Measurements from ENCODE around the gene SPATA16. TPM values are rescaled to one million over a fixed set of nuclear protein-coding genes. Genes with fewer than 3 reads are reported as not detected.

SPATA16 gene
- total RNA-seq, 2 donors from 2014 or later, result not detected

GRCh38 chr3:172853921-172854666 lies 286.9 kb downstream of the SPATA16 start:
- TF ChIP-seq CTCF (IDR thresholded peaks at IDR 0.05), result no peak
- no peak overlapping the region for H3K4me3 ChIP-seq
- no peak for DNase-seq (ENCODE audit: low spot score)

GRCh38 chr3:172853005-172853404 lies 288.0 kb downstream of the SPATA16 start:
- no peak for TF ChIP-seq CTCF (IDR thresholded peaks at IDR 0.05)
- no peak overlapping the region for H3K27ac ChIP-seq
- H3K4me1 ChIP-seq (ENCODE audit: control insufficient read depth in 1 of 2, low read depth in 2 of 2), result peaks cover 6 to 8% of the 10 kb centered on the region in 2 donors
- no peaks in the 10 kb centered on the region for H3K27me3 ChIP-seq (replicated peaks; ENCODE audit: insufficient read depth)
- no peaks in the 10 kb centered on the region for H3K36me3 ChIP-seq
- ATAC-seq (ENCODE audit: insufficient number of reproducible peaks, low FRiP score, low read depth), result no peak
- no peak for DNase-seq (ENCODE audit: low spot score)
- H3K9me3 ChIP-seq, result no peaks in the 10 kb centered on the region
- H3K4me3 ChIP-seq, result no peak overlapping the region

More at GRCh38 chr3:172853921-172854666, 286.9 kb downstream of the SPATA16 start:
- no peak for ATAC-seq (ENCODE audit: insufficient number of reproducible peaks, low FRiP score, low read depth)
- no peaks in the 10 kb centered on the region for H3K36me3 ChIP-seq
- H3K27ac ChIP-seq, result no peak overlapping the region
- H3K4me1 ChIP-seq (ENCODE audit: control insufficient read depth in 1 of 2, low read depth in 2 of 2), result peaks cover 7 to 9% of the 10 kb centered on the region in 2 donors
- H3K27me3 ChIP-seq (replicated peaks; ENCODE audit: insufficient read depth), result no peaks in the 10 kb centered on the region
- H3K9me3 ChIP-seq, result no peaks in the 10 kb centered on the region

- TF ChIP-seq CTCF (IDR thresholded peaks at IDR 0.05), result no peak
- Histone ChIP-seq H3K27me3 (replicated peaks; ENCODE audit: insufficient read depth) (no peaks in the 10 kb centered on the region), H3K4me3 (no peak overlapping the region), H3K4me1 (ENCODE audit: control insufficient read depth in 1 of 2, low read depth in 2 of 2) (no peaks in the 10 kb centered on the region), H3K27ac (no peak overlapping the region), H3K9me3 (no peaks in the 10 kb centered on the region), H3K36me3 (no peaks in the 10 kb centered on the region)
- ATAC-seq (ENCODE audit: insufficient number of reproducible peaks, low FRiP score, low read depth) (no peak), DNase-seq (ENCODE audit: low spot score) (no peak)
Measured at GRCh38 chr3:172848910-172849309, 292.1 kb downstream of the SPATA16 start.

- ATAC-seq (ENCODE audit: insufficient number of reproducible peaks, low FRiP score, low read depth) (no peak), DNase-seq (ENCODE audit: low spot score) (no peak)
- H3K27me3 ChIP-seq (replicated peaks; ENCODE audit: insufficient read depth), result no peaks in the 10 kb centered on the region
- H3K9me3 ChIP-seq, result no peaks in the 10 kb centered on the region
- H3K36me3 ChIP-seq, result no peaks in the 10 kb centered on the region
- TF ChIP-seq CTCF (IDR thresholded peaks at IDR 0.05), result no peak
- no peak overlapping the region for H3K4me3 ChIP-seq
- H3K27ac ChIP-seq, result no peak overlapping the region
- no peaks in the 10 kb centered on the region for H3K4me1 ChIP-seq (ENCODE audit: control insufficient read depth in 1 of 2, low read depth in 2 of 2)
Measured at GRCh38 chr3:172847292-172847691, 293.7 kb downstream of the SPATA16 start.

- Histone ChIP-seq H3K27ac (no peak overlapping the region), H3K4me1 (ENCODE audit: control insufficient read depth in 1 of 2, low read depth in 2 of 2) (no peaks in the 10 kb centered on the region), H3K4me3 (no peak overlapping the region), H3K9me3 (no peaks in the 10 kb centered on the region), H3K36me3 (no peaks in the 10 kb centered on the region), H3K27me3 (replicated peaks; ENCODE audit: insufficient read depth) (no peaks in the 10 kb centered on the region)
- ATAC-seq (ENCODE audit: insufficient number of reproducible peaks, low FRiP score, low read depth) (no peak), DNase-seq (ENCODE audit: low spot score) (no peak)
- TF ChIP-seq CTCF (IDR thresholded peaks at IDR 0.05), result no peak
Measured at GRCh38 chr3:172846706-172847105, 294.3 kb downstream of the SPATA16 start.

All from thoracic aorta (tissue), 2 donors.